ENCODE measurements around the gene MRRF. TPM values are rescaled to one million over a fixed set of nuclear protein-coding genes. Genes with fewer than 3 reads are reported as not detected.
"Not testable (repeated sequence)": the region's sequence is repeated elsewhere in the genome, so short reads cannot be mapped to it uniquely, and the experiment has no call there.

Gene MRRF
- polyA plus RNA-seq, 1 donor, result 59.7 TPM

- H3K36me3 ChIP-seq (ENCODE audit: control insufficient read depth, insufficient read depth, low read length), result peaks cover 51% of the 10 kb centered on the region
- no peak for DNase-seq
- H3K27me3 ChIP-seq (ENCODE audit: control insufficient read depth, insufficient read depth, low read length), result no peaks in the 10 kb centered on the region
- no peaks in the 10 kb centered on the region for H3K4me1 ChIP-seq (ENCODE audit: control insufficient read depth, insufficient read depth, low read length)
- no peak overlapping the region for H3K4me3 ChIP-seq (ENCODE audit: low read length)
- 100% methylated on average over 1 of the region's 5 CpGs for WGBS (ENCODE audit: insufficient coverage, low lambda C conversion rate)
- no peak overlapping the region for H3K27ac ChIP-seq (ENCODE audit: low read length)
- H3K9me3 ChIP-seq (ENCODE audit: control insufficient read depth, low read depth, low read length), result no peaks in the 10 kb centered on the region
Measured at GRCh38 chr9:122307061-122307460, 42.4 kb downstream of the MRRF start.

- no CpG with 5 or more reads among the region's 1 CpG for WGBS (ENCODE audit: insufficient coverage, low lambda C conversion rate)
- Histone ChIP-seq H3K27ac (ENCODE audit: low read length) (no peak overlapping the region), H3K27me3 (ENCODE audit: control insufficient read depth, insufficient read depth, low read length) (no peaks in the 10 kb centered on the region), H3K9me3 (ENCODE audit: control insufficient read depth, low read depth, low read length) (no peaks in the 10 kb centered on the region), H3K36me3 (ENCODE audit: control insufficient read depth, insufficient read depth, low read length) (peaks cover 55% of the 10 kb centered on the region), H3K4me1 (ENCODE audit: control insufficient read depth, insufficient read depth, low read length) (no peaks in the 10 kb centered on the region), H3K4me3 (ENCODE audit: low read length) (no peak overlapping the region)
- no peak for DNase-seq
Measured at GRCh38 chr9:122307925-122308324, 43.2 kb downstream of the MRRF start.

GRCh38 chr9:122309861-122310260, 45.2 kb downstream of the MRRF start:
- Histone ChIP-seq H3K27me3 (ENCODE audit: control insufficient read depth, insufficient read depth, low read length) (no peaks in the 10 kb centered on the region), H3K36me3 (ENCODE audit: control insufficient read depth, insufficient read depth, low read length) (peaks cover 70% of the 10 kb centered on the region), H3K27ac (ENCODE audit: low read length) (no peak overlapping the region), H3K9me3 (ENCODE audit: control insufficient read depth, low read depth, low read length) (no peaks in the 10 kb centered on the region), H3K4me1 (ENCODE audit: control insufficient read depth, insufficient read depth, low read length) (no peaks in the 10 kb centered on the region), H3K4me3 (ENCODE audit: low read length) (no peak overlapping the region)
- DNase-seq, result no peak
- 83% methylated on average over 1 of the region's 2 CpGs for WGBS (ENCODE audit: insufficient coverage, low lambda C conversion rate)

DNA sequence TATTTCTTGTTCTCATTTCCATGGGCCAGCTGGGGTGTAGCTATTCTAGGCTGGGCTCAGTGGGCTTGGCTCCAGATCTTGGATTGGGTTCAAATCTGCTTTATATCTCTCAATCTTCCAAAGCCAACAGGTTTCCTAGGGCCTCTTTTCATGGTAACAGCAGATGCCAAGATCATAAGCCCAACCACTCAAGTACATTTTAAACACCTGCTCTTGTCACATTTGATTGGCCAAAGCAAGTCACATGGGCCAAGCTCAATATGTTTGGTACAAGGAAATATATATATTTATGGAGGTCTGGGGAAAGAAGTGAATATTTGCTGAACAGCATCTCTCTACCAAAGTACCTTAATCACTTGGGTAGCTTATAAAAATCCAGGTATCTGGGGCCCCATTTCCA, 49.5 kb downstream of the MRRF start:
- no peak overlapping the region for H3K27ac ChIP-seq (ENCODE audit: low read length)
- H3K9me3 ChIP-seq (ENCODE audit: control insufficient read depth, low read depth, low read length), result no peaks in the 10 kb centered on the region
- no peaks in the 10 kb centered on the region for H3K27me3 ChIP-seq (ENCODE audit: control insufficient read depth, insufficient read depth, low read length)
- H3K36me3 ChIP-seq (ENCODE audit: control insufficient read depth, insufficient read depth, low read length), result peaks cover 52% of the 10 kb centered on the region
- H3K4me1 ChIP-seq (ENCODE audit: control insufficient read depth, insufficient read depth, low read length), result no peaks in the 10 kb centered on the region
- no peak for DNase-seq
- H3K4me3 ChIP-seq (ENCODE audit: low read length), result no peak overlapping the region

- no peaks in the 10 kb centered on the region for H3K27me3 ChIP-seq (ENCODE audit: control insufficient read depth, insufficient read depth, low read length)
- no peaks in the 10 kb centered on the region for H3K9me3 ChIP-seq (ENCODE audit: control insufficient read depth, low read depth, low read length)
- no peak overlapping the region for H3K27ac ChIP-seq (ENCODE audit: low read length)
- H3K4me1 ChIP-seq (ENCODE audit: control insufficient read depth, insufficient read depth, low read length), result no peaks in the 10 kb centered on the region
- H3K4me3 ChIP-seq (ENCODE audit: low read length), result no peak overlapping the region
- peaks cover 49% of the 10 kb centered on the region for H3K36me3 ChIP-seq (ENCODE audit: control insufficient read depth, insufficient read depth, low read length)
- no CpG with 5 or more reads among the region's 2 CpGs for WGBS (ENCODE audit: insufficient coverage, low lambda C conversion rate)
- no peak for DNase-seq
Measured at GRCh38 chr9:122315534-122315933, 50.9 kb downstream of the MRRF start.

GRCh38 chr9:122318284-122318683, 53.6 kb downstream of the MRRF start:
- no peak overlapping the region for H3K27ac ChIP-seq (ENCODE audit: low read length)
- no CpG with 5 or more reads among the region's 3 CpGs for WGBS (ENCODE audit: insufficient coverage, low lambda C conversion rate)
- H3K9me3 ChIP-seq (ENCODE audit: control insufficient read depth, low read depth, low read length), result no peaks in the 10 kb centered on the region
- H3K27me3 ChIP-seq (ENCODE audit: control insufficient read depth, insufficient read depth, low read length), result no peaks in the 10 kb centered on the region
- no peak for DNase-seq
- H3K4me3 ChIP-seq (ENCODE audit: low read length), result no peak overlapping the region
- H3K36me3 ChIP-seq (ENCODE audit: control insufficient read depth, insufficient read depth, low read length), result peaks cover 45% of the 10 kb centered on the region
- no peaks in the 10 kb centered on the region for H3K4me1 ChIP-seq (ENCODE audit: control insufficient read depth, insufficient read depth, low read length)

- H3K9me3 ChIP-seq (ENCODE audit: control insufficient read depth, low read depth, low read length), result no peaks in the 10 kb centered on the region
- WGBS (ENCODE audit: insufficient coverage, low lambda C conversion rate), result no CpG with 5 or more reads among the region's 1 CpG
- H3K4me1 ChIP-seq (ENCODE audit: control insufficient read depth, insufficient read depth, low read length), result no peaks in the 10 kb centered on the region
- H3K27ac ChIP-seq (ENCODE audit: low read length), result no peak overlapping the region
- H3K27me3 ChIP-seq (ENCODE audit: control insufficient read depth, insufficient read depth, low read length), result no peaks in the 10 kb centered on the region
- no peak overlapping the region for H3K4me3 ChIP-seq (ENCODE audit: low read length)
- H3K36me3 ChIP-seq (ENCODE audit: control insufficient read depth, insufficient read depth, low read length), result peaks cover 35% of the 10 kb centered on the region
- DNase-seq, result no peak
Measured at GRCh38 chr9:122320413-122320881, 55.8 kb downstream of the MRRF start.

DNA sequence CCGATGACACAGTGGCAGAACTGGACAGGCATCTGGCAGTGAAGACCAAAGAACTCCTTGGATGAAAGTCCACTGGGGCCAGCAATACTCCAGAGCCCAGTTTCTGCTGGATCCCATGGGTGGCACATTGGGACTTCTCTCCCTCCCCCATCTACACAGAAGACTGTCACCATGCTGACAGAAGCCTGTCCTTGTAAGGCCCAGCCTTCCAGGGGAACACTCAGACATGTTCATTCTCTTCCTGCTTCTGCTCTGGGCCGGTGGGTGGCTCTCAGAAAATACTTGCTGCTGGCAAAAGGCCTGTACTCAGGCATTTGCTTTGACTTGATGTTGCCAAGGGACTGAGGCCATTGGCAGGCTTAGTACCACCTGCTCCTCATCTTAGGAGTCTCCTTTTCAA, 57.9 kb downstream of the MRRF start:
- no CpG with 5 or more reads among the region's 2 CpGs for WGBS (ENCODE audit: insufficient coverage, low lambda C conversion rate)
- H3K4me1 ChIP-seq (ENCODE audit: control insufficient read depth, insufficient read depth, low read length), result no peaks in the 10 kb centered on the region
- no peaks in the 10 kb centered on the region for H3K27me3 ChIP-seq (ENCODE audit: control insufficient read depth, insufficient read depth, low read length)
- DNase-seq, result no peak
- H3K36me3 ChIP-seq (ENCODE audit: control insufficient read depth, insufficient read depth, low read length), result peaks cover 38% of the 10 kb centered on the region
- H3K4me3 ChIP-seq (ENCODE audit: low read length), result no peak overlapping the region
- H3K9me3 ChIP-seq (ENCODE audit: control insufficient read depth, low read depth, low read length), result no peaks in the 10 kb centered on the region
- H3K27ac ChIP-seq (ENCODE audit: low read length), result no peak overlapping the region

DNA sequence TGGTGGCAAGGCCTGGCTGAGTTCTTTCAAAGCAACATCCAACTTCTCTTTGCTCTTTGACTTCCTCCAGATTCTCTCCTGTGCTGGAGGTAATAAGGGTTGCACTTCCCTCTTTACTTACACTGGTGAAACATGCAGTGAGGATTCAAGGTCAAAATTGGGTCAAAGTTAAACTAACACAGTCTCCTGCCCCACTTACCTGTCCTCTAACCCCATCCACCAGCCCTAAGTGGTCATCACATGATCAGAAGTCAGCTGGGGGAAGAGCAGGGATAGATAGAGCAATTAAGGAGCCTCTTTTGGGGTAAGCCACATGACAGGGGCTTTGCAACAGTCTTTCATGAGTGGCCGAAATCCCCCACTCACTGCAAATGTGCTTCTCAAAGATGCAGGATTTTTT, 60.0 kb downstream of the MRRF start:
- not testable (repeated sequence) for H3K27ac ChIP-seq (ENCODE audit: low read length); H3K4me3 ChIP-seq (ENCODE audit: low read length); H3K4me1 ChIP-seq (ENCODE audit: control insufficient read depth, insufficient read depth, low read length); H3K9me3 ChIP-seq (ENCODE audit: control insufficient read depth, low read depth, low read length); DNase-seq; H3K27me3 ChIP-seq (ENCODE audit: control insufficient read depth, insufficient read depth, low read length)
- H3K36me3 ChIP-seq (ENCODE audit: control insufficient read depth, insufficient read depth, low read length), result peaks cover 40% of the 10 kb centered on the region
- WGBS (ENCODE audit: insufficient coverage, low lambda C conversion rate), result no CpG with 5 or more reads among the region's 1 CpG

GRCh38 chr9:122325124-122325523, 60.4 kb downstream of the MRRF start:
- no peaks in the 10 kb centered on the region for H3K9me3 ChIP-seq (ENCODE audit: control insufficient read depth, low read depth, low read length)
- H3K36me3 ChIP-seq (ENCODE audit: control insufficient read depth, insufficient read depth, low read length), result peaks cover 44% of the 10 kb centered on the region
- no peaks in the 10 kb centered on the region for H3K27me3 ChIP-seq (ENCODE audit: control insufficient read depth, insufficient read depth, low read length)
- no peak overlapping the region for H3K4me3 ChIP-seq (ENCODE audit: low read length)
- H3K4me1 ChIP-seq (ENCODE audit: control insufficient read depth, insufficient read depth, low read length), result no peaks in the 10 kb centered on the region
- no peak for DNase-seq
- H3K27ac ChIP-seq (ENCODE audit: low read length), result no peak overlapping the region
- WGBS (ENCODE audit: insufficient coverage, low lambda C conversion rate), result no CpG with 5 or more reads among the region's 1 CpG

DNA sequence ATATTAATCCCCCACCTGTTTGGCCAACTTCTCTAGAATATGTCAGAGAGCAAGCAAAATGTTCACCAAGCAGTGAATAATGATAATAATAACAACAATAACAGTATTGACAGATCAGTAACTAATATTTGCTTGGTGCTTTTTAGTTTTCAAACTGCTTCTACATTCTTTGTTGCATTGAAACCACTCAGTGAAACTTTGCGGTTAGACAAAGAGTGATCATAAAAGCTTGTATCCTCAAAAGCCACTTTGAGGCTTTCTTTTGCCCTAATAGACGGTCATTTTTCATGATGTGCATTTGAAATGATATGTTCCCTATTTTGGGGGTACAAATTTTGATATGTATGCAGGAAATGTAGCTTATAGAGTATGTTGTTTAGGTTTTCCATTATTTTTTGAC, 62.5 kb downstream of the MRRF start:
- H3K9me3 ChIP-seq (ENCODE audit: control insufficient read depth, low read depth, low read length), result no peaks in the 10 kb centered on the region
- no peak overlapping the region for H3K27ac ChIP-seq (ENCODE audit: low read length)
- H3K4me3 ChIP-seq (ENCODE audit: low read length), result no peak overlapping the region
- 100% methylated on average over 1 of the region's 2 CpGs for WGBS (ENCODE audit: insufficient coverage, low lambda C conversion rate)
- no peaks in the 10 kb centered on the region for H3K4me1 ChIP-seq (ENCODE audit: control insufficient read depth, insufficient read depth, low read length)
- no peak for DNase-seq
- H3K36me3 ChIP-seq (ENCODE audit: control insufficient read depth, insufficient read depth, low read length), result peaks cover 38% of the 10 kb centered on the region
- H3K27me3 ChIP-seq (ENCODE audit: control insufficient read depth, insufficient read depth, low read length), result no peaks in the 10 kb centered on the region

All from large intestine (tissue), 3 donors.